GM21390 (cell line): ENCODE results near the gene ANKS1B.

Experiments
- ATAC-seq: cut with Tn5 transposase; IDR thresholded peaks from one replicate; pipeline ENCODE4 v1.9.1; 2021; ENCODE audit not compliant: unreplicated experiment

Gene ANKS1B

GRCh38 chr12:98745578-98746391, 1239.0 kb downstream of the ANKS1B start:
- ATAC-seq = peak; percentile 47

- ATAC-seq = no peak
Measured at GRCh38 chr12:98744680-98745079, 1240.1 kb downstream of the ANKS1B start.

- ATAC-seq = no peak
Measured at GRCh38 chr12:98743362-98743953, 1241.3 kb downstream of the ANKS1B start.

- no peak for ATAC-seq
Measured at GRCh38 chr12:98741556-98742265, 1243.0 kb downstream of the ANKS1B start.

- no peak for ATAC-seq
Measured at GRCh38 chr12:98741196-98741555, 1243.6 kb downstream of the ANKS1B start.

GRCh38 chr12:98740751-98741150, 1244.0 kb downstream of the ANKS1B start:
- no peak for ATAC-seq

- no peak for ATAC-seq
Measured at GRCh38 chr12:98738539-98738938, 1246.2 kb downstream of the ANKS1B start.

GRCh38 chr12:98738002-98738401, 1246.7 kb downstream of the ANKS1B start:
- no peak for ATAC-seq

GRCh38 chr12:98737322-98737712, 1247.4 kb downstream of the ANKS1B start:
- ATAC-seq = no peak

- ATAC-seq = no peak
Measured at GRCh38 chr12:98736352-98737321, 1248.1 kb downstream of the ANKS1B start.

GRCh38 chr12:98735821-98736220, 1248.9 kb downstream of the ANKS1B start:
- ATAC-seq = no peak

- ATAC-seq = no peak
Measured at GRCh38 chr12:98733667-98734350, 1250.9 kb downstream of the ANKS1B start.

GRCh38 chr12:98730412-98730811, 1254.3 kb downstream of the ANKS1B start:
- no peak for ATAC-seq

GRCh38 chr12:98727196-98727595, 1257.5 kb downstream of the ANKS1B start:
- no peak for ATAC-seq

GRCh38 chr12:98725476-98726247, 1259.1 kb downstream of the ANKS1B start:
- ATAC-seq = peak; percentile 65

- ATAC-seq = no peak
Measured at GRCh38 chr12:98724384-98725155, 1260.2 kb downstream of the ANKS1B start.

- ATAC-seq = no peak
Measured at GRCh38 chr12:98721204-98721702, 1263.5 kb downstream of the ANKS1B start.
